Measurements from ENCODE around the gene COA8.

Gene COA8

DNA sequence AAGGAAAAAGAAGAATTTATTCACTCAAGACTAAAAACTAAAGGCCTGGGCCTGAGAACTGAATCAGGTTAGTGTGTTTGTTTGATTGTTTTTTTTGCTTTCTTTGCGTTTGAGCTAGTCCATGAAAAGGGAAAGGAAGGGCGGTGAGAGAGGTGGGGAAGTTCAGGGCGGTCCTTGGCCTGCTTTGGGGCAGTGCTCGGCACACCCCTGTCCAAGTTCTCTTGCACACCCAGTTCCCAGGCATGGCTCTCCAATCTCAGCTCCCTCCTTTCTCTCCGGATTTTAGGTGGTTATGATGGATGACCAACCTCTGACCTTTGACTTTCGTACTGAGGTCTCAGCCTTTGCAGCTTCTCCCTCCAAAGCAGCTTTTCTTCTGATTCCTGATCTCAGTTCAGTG, 11.3 kb downstream of the COA8 start:
- TF ChIP-seq, protein P1, sequence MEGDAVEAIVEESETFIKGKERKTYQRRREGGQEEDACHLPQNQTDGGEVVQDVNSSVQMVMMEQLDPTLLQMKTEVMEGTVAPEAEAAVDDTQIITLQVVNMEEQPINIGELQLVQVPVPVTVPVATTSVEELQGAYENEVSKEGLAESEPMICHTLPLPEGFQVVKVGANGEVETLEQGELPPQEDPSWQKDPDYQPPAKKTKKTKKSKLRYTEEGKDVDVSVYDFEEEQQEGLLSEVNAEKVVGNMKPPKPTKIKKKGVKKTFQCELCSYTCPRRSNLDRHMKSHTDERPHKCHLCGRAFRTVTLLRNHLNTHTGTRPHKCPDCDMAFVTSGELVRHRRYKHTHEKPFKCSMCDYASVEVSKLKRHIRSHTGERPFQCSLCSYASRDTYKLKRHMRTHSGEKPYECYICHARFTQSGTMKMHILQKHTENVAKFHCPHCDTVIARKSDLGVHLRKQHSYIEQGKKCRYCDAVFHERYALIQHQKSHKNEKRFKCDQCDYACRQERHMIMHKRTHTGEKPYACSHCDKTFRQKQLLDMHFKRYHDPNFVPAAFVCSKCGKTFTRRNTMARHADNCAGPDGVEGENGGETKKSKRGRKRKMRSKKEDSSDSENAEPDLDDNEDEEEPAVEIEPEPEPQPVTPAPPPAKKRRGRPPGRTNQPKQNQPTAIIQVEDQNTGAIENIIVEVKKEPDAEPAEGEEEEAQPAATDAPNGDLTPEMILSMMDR (IDR thresholded peaks at IDR 0.05; ENCODE audit: control extremely low read depth, extremely low read depth, low read depth, missing control alignments), result no peak
- ChIA-PET CTCF (interaction anchor here (0.9 to 1.0 kb wide), 2 partner anchors 12 to 13 kb away, joined by 3 read pairs; partner anchors contain the start of gene BAG5), POLR2A (no interaction called here)
- no peak for DNase-seq (ENCODE audit: extremely low spot score)

DNA sequence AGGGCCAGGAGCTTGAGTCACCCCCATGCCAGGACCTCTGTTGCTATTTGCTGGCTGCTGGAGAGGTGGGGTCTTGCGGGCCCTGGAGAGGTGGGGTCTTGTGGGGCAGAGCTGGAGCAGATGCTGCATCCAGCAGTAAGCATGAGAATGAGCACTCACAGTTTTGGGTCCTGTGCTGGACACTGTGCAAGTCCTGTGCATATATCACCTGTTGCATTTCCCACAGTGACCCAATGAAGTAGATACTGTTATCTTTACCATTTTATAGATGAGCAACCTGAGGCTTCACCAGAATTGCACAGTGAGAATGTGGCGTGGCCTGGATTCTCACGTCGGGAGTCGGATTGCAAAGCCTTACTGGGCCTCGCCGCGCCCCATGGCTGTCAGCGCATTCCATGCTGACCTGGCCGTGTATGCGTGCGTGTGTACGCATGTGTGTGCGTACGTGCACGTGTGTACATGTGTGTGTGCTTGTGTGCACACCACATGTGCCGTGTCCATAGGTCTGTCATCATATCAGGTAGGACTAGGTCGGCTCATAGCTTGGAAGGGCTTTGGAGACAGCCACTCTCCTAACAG, 12.0 kb downstream of the COA8 start:
- no peak for DNase-seq (ENCODE audit: extremely low spot score)
- ChIA-PET POLR2A (no interaction called here), CTCF (interaction anchor here (1.0 kb wide), 1 partner anchor 13 kb away, joined by 3 read pairs; the partner anchor contains the start of gene BAG5)
- TF ChIP-seq, protein P1 (IDR thresholded peaks at IDR 0.05; ENCODE audit: control extremely low read depth, extremely low read depth, low read depth, missing control alignments), result no peak

DNA sequence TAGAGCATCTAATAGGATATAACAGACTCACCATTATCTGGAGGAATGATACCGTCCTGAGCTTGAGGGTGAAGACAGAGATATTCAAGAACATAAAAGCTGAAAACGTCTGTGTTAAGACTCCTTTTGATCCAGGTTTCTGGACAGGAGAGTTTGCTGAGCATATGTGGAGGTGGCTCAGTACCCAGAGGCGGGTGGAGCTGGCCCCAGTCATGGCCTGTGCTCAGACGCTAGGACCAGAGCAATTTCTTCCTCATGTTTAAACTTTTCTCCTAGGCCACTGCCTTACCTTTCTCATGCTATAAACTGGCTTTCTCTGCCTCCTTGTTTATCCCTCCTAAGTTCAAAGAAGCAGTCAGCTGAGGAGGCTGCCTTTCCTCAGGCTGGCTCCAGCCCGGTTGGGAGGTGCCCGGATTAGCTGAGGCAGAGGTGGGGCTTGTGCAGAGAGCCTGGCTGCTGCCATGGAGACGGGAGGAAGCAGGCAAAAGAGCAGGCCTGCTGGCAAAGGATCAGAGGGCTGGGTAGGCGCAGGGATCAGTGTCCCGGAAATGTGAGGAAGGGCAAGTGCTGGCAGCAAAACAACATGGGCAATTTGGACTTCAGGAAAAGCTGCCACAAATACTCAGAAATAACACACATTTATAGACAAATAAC, 13.7 kb downstream of the COA8 start:
- TF ChIP-seq, protein P1 (IDR thresholded peaks at IDR 0.05; ENCODE audit: control extremely low read depth, extremely low read depth, low read depth, missing control alignments), result no peak
- POLR2A ChIA-PET, result no interaction called here
- DNase-seq (ENCODE audit: extremely low spot score), result no peak
- CTCF ChIA-PET, result interaction anchor here (1.1 to 1.3 kb wide), 2 partner anchors 10 to 345 kb away, joined by 3 to 4 read pairs; no protein-coding TSS in a partner anchor

DNA sequence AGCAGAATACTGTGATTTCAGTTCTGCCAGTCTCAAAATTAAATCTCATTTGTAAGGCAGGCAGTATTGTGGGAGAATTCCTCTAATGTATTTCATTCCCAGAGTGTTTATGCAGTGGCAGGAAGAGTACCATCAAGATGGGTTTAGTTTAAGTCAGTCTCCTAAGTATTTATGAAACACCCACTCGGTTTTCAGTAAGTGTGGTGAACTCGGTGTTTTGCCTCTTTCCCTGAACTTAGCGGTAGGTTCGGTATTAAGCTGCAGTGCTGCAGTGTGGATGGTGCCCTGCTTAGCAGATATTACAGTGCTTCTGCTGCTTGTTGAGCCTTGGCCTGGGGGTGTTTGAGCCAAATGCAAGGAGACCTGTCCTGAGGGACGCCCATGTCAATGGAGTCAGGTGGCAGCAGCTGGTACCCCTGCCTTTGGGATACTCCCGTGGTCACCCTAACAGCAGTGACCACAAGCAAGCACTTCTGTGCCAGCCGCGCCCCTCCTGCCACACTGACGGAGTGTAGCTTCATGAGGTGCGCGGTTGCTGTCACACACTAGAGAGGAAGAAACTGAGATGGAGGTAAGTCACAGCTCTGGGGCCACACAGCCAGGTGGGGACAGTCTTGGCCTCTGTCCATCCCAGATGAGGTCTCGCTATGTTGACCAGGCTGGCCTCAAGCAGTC, 15.8 kb downstream of the COA8 start:
- no peak for DNase-seq (ENCODE audit: extremely low spot score)
- POLR2A ChIA-PET, result no interaction called here
- TF ChIP-seq, protein P1 (IDR thresholded peaks at IDR 0.05; ENCODE audit: control extremely low read depth, extremely low read depth, low read depth, missing control alignments), result no peak
- CTCF ChIA-PET, result no interaction called here

DNA sequence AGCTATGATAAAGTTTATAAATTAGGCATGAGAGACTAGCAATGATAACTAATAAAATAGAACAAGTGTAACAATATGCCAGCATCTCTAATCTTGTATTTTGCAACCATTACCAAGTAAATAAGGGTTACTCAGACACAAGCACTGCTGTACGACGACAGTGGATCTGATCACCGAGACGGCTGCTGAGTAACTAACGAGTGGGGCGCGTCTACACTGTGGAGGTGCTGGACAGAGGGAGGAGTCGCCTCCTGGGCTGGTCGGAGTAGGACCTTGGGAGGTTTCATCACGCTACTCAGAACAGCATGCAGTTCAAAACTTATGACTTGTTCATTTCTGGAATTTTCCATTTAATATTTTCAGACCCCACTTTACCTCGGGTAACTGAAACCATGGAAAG, 18.4 kb downstream of the COA8 start:
- no peak for DNase-seq (ENCODE audit: extremely low spot score)
- TF ChIP-seq, protein P1 (IDR thresholded peaks at IDR 0.05; ENCODE audit: control extremely low read depth, extremely low read depth, low read depth, missing control alignments), result no peak
- POLR2A ChIA-PET, result no interaction called here
- CTCF ChIA-PET, result interaction anchor here (1.7 kb wide), 1 partner anchor 10 kb away, joined by 4 read pairs; no protein-coding TSS in a partner anchor

DNA sequence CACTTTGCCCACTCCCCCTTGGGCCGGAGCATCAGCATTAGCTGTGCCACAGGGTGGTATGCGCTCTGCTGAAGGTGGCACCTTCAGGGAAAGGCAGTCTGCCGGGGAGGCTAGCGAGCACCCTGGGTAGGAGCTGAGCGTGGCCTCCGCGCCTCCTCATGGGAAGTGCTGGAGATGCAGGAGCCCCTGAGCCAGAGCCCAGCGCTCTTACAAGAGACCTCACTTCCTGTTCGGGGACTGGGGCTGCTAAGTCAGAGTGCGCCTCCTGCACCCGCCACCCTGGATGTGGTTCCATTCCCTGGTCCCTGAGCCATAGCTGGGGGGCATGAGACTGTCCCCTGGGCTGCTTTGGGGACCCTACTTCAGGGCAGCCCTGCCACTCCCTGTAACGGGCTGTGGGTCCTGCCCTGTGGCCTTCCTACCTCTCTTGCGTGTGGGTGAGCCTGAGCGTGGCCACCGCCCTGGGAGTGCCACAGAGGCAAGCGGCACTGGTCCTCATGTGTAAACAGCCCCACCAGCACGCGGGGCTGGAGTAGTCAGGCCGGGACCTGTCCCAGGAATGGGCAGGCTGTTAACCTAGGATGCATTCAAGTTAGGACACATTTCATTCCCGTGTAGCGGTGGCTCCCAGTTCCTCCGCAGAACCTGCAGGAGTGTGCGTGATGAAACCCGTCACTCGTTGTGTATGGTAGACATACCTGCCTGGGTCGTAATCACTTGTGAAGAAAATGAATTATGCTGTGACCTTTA, 19.4 kb downstream of the COA8 start:
- TF ChIP-seq, protein P1 (IDR thresholded peaks at IDR 0.05; ENCODE audit: control extremely low read depth, extremely low read depth, low read depth, missing control alignments), result no peak
- DNase-seq (ENCODE audit: extremely low spot score), result no peak
- CTCF ChIA-PET, result no interaction called here
- POLR2A ChIA-PET, result no interaction called here
